Activated T-cell treated with anti-CD3 and anti-CD28 coated beads, Interleukin-2, amount 50 U/mL, for 48 hours (primary cell): Measurements from ENCODE around the gene GLO1.
A peak's percentile ranks its signal among the peaks of the same experiment; 100 is the strongest.

Experiments
- DNase-seq, 2 experiments: peaks; one replicate each; pipeline ENCODE4 v3.0.0-alpha.2; 2020

Gene GLO1

GRCh38 chr6:38702558-38703397 lies at the start of gene GLO1:
TSS of gene GLO1 (minus strand) at chr6:38703145. CDS start at chr6:38703054, 91 bp downstream.
- peak; percentile 97 for DNase-seq

GRCh38 chr6:38750968-38751615 lies 48.1 kb upstream of the GLO1 start:
- peak; percentile 28 to 34 for DNase-seq

DNA sequence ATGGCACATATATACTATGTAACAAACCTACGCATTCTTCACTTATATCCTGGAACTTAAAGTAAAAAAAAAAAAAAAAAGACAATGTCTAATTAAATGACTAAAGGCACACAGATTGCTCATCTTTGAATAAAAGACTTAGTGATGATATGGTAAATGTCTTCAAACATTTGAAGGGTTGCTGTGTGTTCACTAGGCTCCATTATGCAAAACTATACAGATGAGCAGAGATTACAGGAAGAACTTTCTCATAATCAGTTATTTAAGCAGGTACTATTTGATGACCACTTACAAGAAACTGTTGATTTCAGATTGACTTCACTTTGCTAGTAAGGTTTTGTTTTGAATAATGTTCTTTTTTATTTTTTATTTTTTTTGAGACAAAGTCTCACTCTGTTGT lies 46.5 kb upstream of the GLO1 start:
- DNase-seq, result no peak

- DNase-seq, result no peak
Observed at GRCh38 chr6:38739532-38739931, 36.6 kb upstream of the GLO1 start.

DNA sequence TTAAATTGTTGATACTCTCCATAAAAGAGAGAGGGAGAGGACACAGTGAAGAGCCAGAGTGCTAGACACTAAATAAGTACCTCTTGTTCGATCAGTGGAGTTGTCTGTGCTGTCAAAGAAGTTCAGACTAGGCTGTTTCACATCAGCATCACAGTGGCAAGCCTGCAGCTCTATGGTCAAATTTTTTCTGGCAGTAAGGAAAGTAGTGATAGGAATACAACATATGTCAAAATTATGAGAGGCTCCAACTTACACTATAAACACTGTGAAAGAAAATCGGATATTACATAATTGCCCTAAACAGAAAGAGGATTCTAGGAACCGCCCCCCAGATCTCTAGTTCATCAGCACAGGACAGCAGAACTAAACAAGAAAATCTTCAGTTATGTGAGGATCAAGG lies 35.3 kb upstream of the GLO1 start:
- DNase-seq, result no peak

GRCh38 chr6:38736951-38737350 lies 34.0 kb upstream of the GLO1 start:
- DNase-seq, result no peak

- no peak for DNase-seq
Observed at GRCh38 chr6:38730140-38730862, 27.4 kb upstream of the GLO1 start.

DNA sequence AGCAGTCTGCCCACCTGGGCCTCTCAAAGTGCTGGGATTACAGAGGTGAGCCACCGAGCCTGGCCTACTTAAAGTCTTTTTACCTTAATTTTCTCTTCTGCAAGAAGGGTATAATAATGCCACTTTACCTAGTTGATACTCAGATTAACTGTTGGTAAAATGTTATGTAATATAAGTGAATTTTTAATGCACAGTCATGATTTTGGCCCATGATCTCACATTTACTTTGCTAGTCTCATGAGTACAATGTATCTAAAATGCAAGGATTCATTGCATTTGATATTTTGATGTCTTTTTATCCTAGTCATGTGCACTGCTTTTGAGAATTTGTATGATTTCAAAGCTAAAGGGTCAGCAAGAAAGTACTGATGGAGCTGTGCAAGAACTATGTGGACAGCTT lies 25.3 kb upstream of the GLO1 start:
- DNase-seq, result no peak

DNA sequence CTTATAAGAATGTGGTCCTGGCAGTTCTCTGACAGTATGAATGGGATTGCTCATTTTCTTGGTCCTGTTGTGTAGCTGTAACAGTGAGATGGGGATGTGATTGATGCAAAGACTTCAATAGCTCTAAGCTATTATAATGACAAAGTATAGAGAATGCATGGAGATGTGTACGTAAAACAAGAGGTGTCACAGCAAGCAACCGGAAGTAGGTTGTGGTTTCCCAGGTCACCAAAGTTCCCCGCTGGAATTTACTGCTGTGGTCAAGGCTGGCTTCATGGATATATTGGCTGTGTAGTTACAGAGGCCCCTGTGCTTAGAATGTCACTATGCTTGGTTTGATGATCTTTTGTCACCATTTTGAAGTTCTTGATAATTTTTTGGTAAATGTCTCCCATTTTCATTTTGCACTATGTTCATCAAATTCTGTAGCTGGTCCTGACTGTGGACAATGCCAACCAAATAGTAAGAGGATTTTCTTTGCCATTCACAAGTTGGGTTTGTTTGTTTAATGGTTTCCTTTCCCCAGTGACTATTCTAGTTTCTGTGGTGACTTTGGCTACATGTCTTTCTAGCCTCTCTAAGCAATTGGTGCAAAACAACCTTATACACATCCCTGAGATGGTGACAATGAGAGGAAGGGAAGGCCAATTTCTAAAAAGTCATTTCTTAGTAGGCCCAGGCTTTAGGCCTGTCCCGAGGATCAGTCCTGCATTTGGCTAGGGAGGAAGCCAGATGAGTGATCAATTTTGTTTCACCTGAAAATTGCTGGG lies 22.7 kb upstream of the GLO1 start:
- no peak for DNase-seq

DNA sequence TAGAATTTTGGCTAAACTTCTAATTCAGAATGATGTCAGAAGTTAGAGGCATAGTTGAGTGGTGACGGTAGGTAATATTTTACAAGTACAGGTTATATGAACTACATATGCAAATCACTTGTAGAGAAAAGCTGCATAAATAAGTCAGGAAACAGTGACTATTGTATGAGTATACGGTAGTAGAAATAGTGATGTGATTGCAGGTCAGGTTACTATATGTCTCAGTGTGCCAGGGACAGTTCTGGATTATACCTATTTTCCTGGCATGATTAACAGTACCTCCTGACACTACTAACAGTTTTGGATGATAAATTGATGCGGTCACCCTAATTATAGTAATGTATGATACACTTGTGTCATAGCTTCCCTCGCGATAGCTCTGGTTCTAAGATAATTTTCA lies 21.4 kb upstream of the GLO1 start:
- DNase-seq, result no peak

DNA sequence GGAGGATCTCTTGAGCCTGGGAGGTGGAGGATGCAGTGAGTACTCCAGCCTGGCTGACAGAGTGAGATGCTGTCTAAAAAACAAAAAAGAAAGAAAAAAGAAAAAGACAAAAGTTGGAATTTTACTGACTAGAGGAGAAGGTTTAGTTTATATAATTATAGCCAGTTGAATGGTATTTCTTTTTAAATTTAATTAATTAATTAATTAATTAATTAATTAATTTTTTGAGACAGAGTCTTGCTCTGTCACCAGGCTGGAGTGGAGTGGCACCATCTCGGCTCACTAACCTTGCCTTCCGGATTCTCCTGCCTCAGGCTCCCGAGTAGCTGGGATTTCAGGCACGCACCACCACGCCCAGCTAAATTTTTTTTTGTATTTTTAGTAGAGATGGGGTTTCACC lies 20.8 kb upstream of the GLO1 start:
- no peak for DNase-seq

DNA sequence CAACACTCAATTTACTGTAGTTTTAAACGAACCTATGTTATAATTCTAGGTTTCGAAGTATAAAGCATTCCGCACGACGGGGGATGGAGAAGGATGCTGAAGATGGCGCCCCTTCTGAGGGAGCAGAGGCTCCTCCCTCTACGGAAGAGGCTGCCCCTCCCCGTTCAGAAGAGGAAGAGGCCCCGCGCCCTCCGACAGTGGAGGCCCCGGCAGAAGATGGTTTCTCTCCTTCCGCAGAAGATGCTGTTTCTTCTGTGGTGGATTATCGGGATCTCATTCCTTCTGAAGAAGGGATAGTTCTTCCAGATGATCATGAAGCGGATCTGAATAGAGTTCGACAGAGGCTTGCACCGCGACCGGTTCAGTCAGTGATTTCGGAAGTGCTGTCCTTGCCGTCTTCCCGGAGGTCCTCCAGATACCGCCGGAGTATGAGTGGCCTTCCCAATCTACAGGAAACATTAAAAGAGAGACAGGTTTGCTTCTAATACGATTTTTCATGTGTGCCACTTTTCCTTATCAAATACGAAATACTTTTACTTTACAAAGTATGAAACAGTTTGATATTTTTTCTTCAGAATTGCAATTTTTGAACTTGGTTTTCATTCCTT lies 19.9 kb upstream of the GLO1 start:
- DNase-seq, result no peak

- DNase-seq, result no peak
Observed at GRCh38 chr6:38722038-38722437, 19.1 kb upstream of the GLO1 start.

GRCh38 chr6:38720295-38720694 lies 17.4 kb upstream of the GLO1 start:
- DNase-seq, result no peak

GRCh38 chr6:38719358-38719757 lies 16.4 kb upstream of the GLO1 start:
- DNase-seq, result no peak

DNA sequence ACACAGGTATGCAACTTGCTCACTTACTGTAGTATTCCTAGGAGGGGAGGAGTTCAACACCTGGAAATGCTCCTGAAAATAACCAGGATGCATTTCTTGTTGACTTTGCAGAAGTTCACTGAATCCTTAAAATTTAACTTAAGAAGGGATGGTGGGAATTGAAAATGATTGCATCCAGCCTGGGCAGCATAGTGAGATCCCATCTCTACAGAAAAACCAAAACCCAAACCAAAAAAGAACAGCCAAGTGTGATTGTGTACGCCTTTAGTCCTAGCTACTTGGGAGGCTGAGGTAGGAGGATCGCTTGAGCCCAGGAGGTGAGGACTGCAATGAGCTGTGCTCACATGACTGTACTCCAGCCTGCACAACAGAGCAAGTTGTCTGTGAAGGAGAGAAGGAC lies 13.9 kb upstream of the GLO1 start:
- no peak for DNase-seq

DNA sequence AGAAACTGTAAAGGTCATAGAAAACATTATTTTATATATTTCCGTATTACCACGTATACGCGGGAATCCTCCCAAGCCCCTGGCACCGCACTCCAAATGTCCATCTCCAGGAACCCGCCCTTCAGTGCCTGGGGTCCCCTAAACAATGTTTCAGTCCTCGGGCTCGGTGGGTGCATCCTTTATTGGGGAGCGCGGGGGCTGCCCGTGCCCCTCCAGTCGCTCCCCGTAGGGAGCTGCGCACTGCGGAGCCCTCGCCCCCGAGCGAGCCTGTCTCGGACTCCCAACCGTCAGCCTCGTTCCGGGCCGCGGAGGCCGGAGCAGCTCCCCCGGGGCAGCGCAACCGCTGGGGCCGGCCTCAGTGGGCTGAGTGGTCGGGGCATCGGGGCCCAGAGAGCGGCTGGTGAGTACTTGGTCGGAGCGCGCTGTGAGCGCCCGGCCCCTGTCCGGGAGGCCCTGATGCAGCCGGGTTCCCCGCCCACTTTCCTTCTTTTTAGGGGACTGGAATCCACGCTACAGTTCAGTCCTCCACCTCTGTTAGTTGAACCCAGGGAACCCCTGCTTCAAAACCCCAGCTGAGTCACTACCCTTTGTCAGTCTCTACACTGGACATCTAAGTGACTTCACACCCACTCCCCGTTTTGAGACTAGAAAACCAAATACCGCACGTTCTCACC lies 12.2 kb upstream of the GLO1 start, which contains the start of gene DNAH8:
DNAH8 (plus strand) TSS at position 296 of the 674 bp plus-strand sequence. CDS start 7,499 bp downstream, outside the sequence.
- peak; percentile 47 to 57 for DNase-seq

GRCh38 chr6:38714239-38715015 lies 11.5 kb upstream of the GLO1 start:
- no peak for DNase-seq

GRCh38 chr6:38713812-38714211 lies 10.9 kb upstream of the GLO1 start:
- peak; percentile 72 to 75 for DNase-seq

GRCh38 chr6:38708496-38708895 lies 5.6 kb upstream of the GLO1 start:
- DNase-seq, result no peak

DNA sequence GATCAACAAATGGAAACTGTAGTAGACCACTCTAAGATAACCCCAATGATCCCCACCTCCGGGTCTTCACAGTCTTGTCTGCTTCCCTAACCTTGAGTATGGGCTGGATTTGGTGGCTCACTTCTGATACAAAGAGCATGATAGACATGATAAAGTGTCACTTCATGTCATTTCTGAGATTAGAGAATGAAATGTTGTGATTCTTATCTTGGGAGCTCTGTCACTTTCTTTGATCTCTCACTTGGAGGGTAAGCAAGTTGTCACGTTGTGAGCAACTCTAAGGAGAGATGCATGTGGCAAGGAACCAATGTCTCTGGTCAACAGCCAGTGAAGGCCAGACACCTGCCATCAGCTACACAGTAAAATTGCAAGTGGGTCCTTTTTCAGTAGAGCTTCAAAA lies 3.0 kb upstream of the GLO1 start:
- no peak for DNase-seq
